OCI-LY1 (cell line): ENCODE measurements around the gene REC8.

Source experiments
- H2AFZ ChIP-seq: fragments of 200-600 bp; sonication (generic), shearing (Covaris generic); 2 replicates; pipeline ENCODE4 v1.6.0; 2014; ENCODE audit warnings: antibody characterized with exemption, mild to moderate bottlenecking, low read length
- H3F3A ChIP-seq: fragments of 200-600 bp; sonication (generic), shearing (Covaris generic); 2 replicates; pipeline ENCODE4 v1.6.0; 2014; ENCODE audit warnings: mild to moderate bottlenecking, antibody characterized with exemption, low read length, moderate library complexity; ENCODE audit not compliant: insufficient read depth
- H3K27ac ChIP-seq: fragments of 200-600 bp; sonication (generic); 2 replicates; pipeline ENCODE4 v1.5.1; 2014; ENCODE audit warnings: low read length, mixed run types, mild to moderate bottlenecking, low read depth; ENCODE audit not compliant: poor library complexity, severe bottlenecking
- H3K27me3 ChIP-seq: fragments of 200-600 bp; sonication (generic); 2 replicates; pipeline ENCODE4 v1.6.0; 2014; ENCODE audit warnings: antibody characterized with exemption, mild to moderate bottlenecking, low read length, moderate library complexity; ENCODE audit not compliant: insufficient read depth
- H3K36me3 ChIP-seq: fragments of 200-600 bp; sonication (generic); 2 replicates; pipeline ENCODE4 v1.6.1; 2014; ENCODE audit warnings: mild to moderate bottlenecking, antibody characterized with exemption, low read length, moderate library complexity, mixed read lengths; ENCODE audit not compliant: insufficient read depth
- H3K4me1 ChIP-seq: fragments of 200-600 bp; sonication (generic); 2 replicates; pipeline ENCODE4 v1.5.1; 2014; ENCODE audit warnings: mild to moderate bottlenecking, low read length, moderate library complexity; ENCODE audit not compliant: insufficient read depth, severe bottlenecking
- H3K4me2 ChIP-seq: fragments of 200-600 bp; sonication (generic), shearing (Covaris generic); 2 replicates; pipeline ENCODE4 v1.6.1; 2014; ENCODE audit warnings: low read length
- H3K4me3 ChIP-seq: fragments of 200-600 bp; sonication (generic); 2 replicates; pipeline ENCODE4 v1.5.1; 2014; ENCODE audit warnings: low read length, low read depth, mild to moderate bottlenecking, mixed read lengths; ENCODE audit not compliant: poor library complexity, severe bottlenecking
- H3K79me2 ChIP-seq: fragments of 200-600 bp; shearing (Covaris generic); 2 replicates; pipeline ENCODE4 v1.6.1; 2016; ENCODE audit warnings: mixed run types, low read length, mixed read lengths; ENCODE audit not compliant: insufficient read depth
- H3K9ac ChIP-seq: fragments of 200-600 bp; sonication (generic), shearing (Covaris generic); 2 replicates; pipeline ENCODE4 v1.6.1; 2014; ENCODE audit warnings: mild to moderate bottlenecking, low read length, mixed read lengths
- H3K9me2 ChIP-seq: fragments of 200-600 bp; sonication (generic), shearing (Covaris generic); 2 replicates; pipeline ENCODE4 v1.6.1; 2014; ENCODE audit warnings: low read depth, mild to moderate bottlenecking, low read length, mixed read lengths
- H3K9me3 ChIP-seq: fragments of 200-600 bp; shearing (Covaris generic); 2 replicates; pipeline ENCODE4 v1.6.1; 2014; ENCODE audit warnings: low read length, mixed read lengths
- H4K20me1 ChIP-seq: fragments of 200-600 bp; sonication (generic), shearing (Covaris generic); 2 replicates; pipeline ENCODE4 v1.6.0; 2016; ENCODE audit warnings: mild to moderate bottlenecking, low read length; ENCODE audit not compliant: insufficient read depth
- CTCF ChIP-seq: fragments of 200-600 bp; sonication (generic), shearing (Covaris generic); IDR thresholded peaks from 2 replicates; pipeline ENCODE4 v1.5.1; 2017; ENCODE audit warnings: mild to moderate bottlenecking, antibody characterized with exemption, low read length, moderate library complexity, mixed read lengths
- EZH2 ChIP-seq: fragments of 200-600 bp; sonication (generic), shearing (Covaris generic); IDR thresholded peaks from 2 replicates; pipeline ENCODE4 v1.8.0; 2017; ENCODE audit warnings: borderline replicate concordance, mixed run types, mild to moderate bottlenecking, antibody characterized with exemption, low read length, moderate library complexity, mixed read lengths

The REC8 gene

DNA sequence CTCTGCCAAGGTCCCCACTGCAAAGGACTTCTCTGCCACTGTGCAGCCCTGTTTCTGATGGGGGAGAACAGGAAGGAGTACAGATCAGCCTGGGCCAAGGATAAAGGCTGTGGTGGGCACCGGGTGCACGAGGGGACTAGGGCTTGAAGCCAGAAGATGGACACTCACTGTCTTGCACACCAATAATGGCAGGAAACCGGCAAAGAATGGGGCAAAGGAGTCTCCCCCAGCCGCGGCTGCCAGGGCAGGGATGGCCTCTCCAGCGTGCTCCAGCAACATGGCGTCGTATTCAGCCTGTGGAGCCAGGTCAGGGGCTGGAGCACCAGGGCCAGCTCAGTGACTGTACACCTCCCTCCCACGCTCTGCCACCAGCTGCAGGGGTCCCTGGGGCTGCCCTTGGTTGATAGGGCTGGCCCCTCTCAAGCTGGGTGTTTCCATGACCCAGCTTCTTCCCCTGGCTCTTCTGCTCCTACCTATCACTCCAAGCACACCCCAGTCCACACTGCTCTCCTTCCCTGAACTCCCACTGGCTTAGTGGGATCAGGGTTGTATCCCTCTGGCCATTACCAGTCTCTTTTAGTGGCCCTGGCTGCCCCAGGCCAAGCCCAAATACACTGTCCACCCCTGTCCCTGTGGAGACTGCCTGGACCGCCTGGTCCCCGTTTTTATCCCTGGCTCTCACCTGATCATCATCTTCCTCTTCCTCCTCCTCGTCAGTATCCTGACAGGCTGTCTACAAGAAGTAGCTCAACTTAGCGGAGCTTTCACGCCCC lies 10.4 kb downstream of the REC8 start:
- Histone ChIP-seq H3K27ac (no peak overlapping the region), H3K4me2 (no peak overlapping the region), H3K79me2 (no peaks in the 10 kb centered on the region), H3K9me2 (no peaks in the 10 kb centered on the region), H3K4me1 (peaks cover 2% of the 10 kb centered on the region), H4K20me1 (no peaks in the 10 kb centered on the region), H3K9me3 (no peaks in the 10 kb centered on the region), H3K9ac (no peak overlapping the region), H3K4me3 (no peak overlapping the region), H2AFZ (no peak overlapping the region), H3K27me3 (no peaks in the 10 kb centered on the region), H3F3A (no peaks in the 10 kb centered on the region), H3K36me3 (peaks cover 91% of the 10 kb centered on the region)
- no peak for TF ChIP-seq CTCF
- no peak for TF ChIP-seq EZH2

DNA sequence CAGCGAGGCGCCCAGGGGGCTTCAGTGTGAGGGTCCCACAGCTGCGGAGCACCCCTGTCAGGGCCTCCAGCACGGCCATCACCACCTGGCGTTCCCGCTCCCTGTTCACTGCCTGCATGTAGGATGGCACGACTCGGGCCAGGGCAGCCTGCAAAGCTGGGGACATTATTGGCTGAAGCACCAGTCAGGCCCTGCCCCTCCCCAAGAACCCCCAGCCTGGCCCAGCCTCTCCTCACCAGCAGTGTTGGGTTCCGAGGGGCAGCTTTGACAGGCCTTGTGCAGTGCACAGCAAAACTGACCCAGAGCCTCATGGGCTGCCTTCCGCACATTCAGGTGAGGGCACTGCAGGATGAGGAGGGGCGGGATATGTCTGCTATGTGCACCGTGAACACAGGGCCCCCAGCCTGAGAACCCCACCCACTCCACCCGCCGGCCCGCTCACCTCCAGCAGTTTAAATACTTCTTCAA lies 11.2 kb downstream of the REC8 start:
- no peaks in the 10 kb centered on the region for H3F3A ChIP-seq
- no peaks in the 10 kb centered on the region for H3K9me3 ChIP-seq
- no peaks in the 10 kb centered on the region for H4K20me1 ChIP-seq
- H3K36me3 ChIP-seq: peaks cover 89% of the 10 kb centered on the region
- no peaks in the 10 kb centered on the region for H3K27me3 ChIP-seq
- H3K9ac ChIP-seq: no peak overlapping the region
- peaks cover 9% of the 10 kb centered on the region for H3K4me1 ChIP-seq
- H3K4me3 ChIP-seq: no peak overlapping the region
- H3K9me2 ChIP-seq: no peaks in the 10 kb centered on the region
- H3K79me2 ChIP-seq: no peaks in the 10 kb centered on the region
- no peak overlapping the region for H3K27ac ChIP-seq
- H3K4me2 ChIP-seq: no peak overlapping the region
- no peak overlapping the region for H2AFZ ChIP-seq
- no peak for TF ChIP-seq EZH2
- TF ChIP-seq CTCF: no peak

- no peak overlapping the region for H3K4me3 ChIP-seq
- peaks cover 76% of the 10 kb centered on the region for H3K36me3 ChIP-seq
- H3K9me3 ChIP-seq: no peaks in the 10 kb centered on the region
Measured at GRCh38 chr14:24184104-24184970, 12.5 kb downstream of the REC8 start.

More at GRCh38 chr14:24184104-24184970, 12.5 kb downstream of the REC8 start:
- Histone ChIP-seq H3K4me1 (peaks cover 15% of the 10 kb centered on the region), H3K9ac (no peak overlapping the region), H2AFZ (no peak overlapping the region), H3K4me2 (no peak overlapping the region), H3F3A (no peaks in the 10 kb centered on the region), H4K20me1 (no peaks in the 10 kb centered on the region), H3K27me3 (no peaks in the 10 kb centered on the region), H3K9me2 (no peaks in the 10 kb centered on the region), H3K27ac (no peak overlapping the region), H3K79me2 (no peaks in the 10 kb centered on the region)
- TF ChIP-seq CTCF (no peak), EZH2 (no peak)
